ENCODE data around the gene LZTFL1.

Gene LZTFL1

GRCh38 chr3:45807681-45808540 is 34.0 kb downstream of the LZTFL1 start:
- DNase-seq (ENCODE audit: low read depth in 2 of 2), result no peak

GRCh38 chr3:45807133-45807532 is 34.8 kb downstream of the LZTFL1 start:
- DNase-seq (ENCODE audit: low read depth in 2 of 2), result no peak

GRCh38 chr3:45806072-45806471 is 35.8 kb downstream of the LZTFL1 start:
- DNase-seq (ENCODE audit: low read depth in 2 of 2), result no peak

GRCh38 chr3:45803252-45803935 is 38.5 kb downstream of the LZTFL1 start:
- DNase-seq (ENCODE audit: low read depth in 2 of 2), result no peak

- no peak for DNase-seq (ENCODE audit: low read depth in 2 of 2)
Observed at GRCh38 chr3:45802146-45802545, 39.8 kb downstream of the LZTFL1 start.

- no peak for DNase-seq (ENCODE audit: low read depth in 2 of 2)
Observed at GRCh38 chr3:45800611-45801010, 41.3 kb downstream of the LZTFL1 start.

GRCh38 chr3:45799586-45799985 is 42.3 kb downstream of the LZTFL1 start:
- DNase-seq (ENCODE audit: low read depth in 2 of 2), result no peak

- DNase-seq (ENCODE audit: low read depth in 2 of 2), result no peak
Observed at GRCh38 chr3:45798034-45798433, 43.9 kb downstream of the LZTFL1 start.

- DNase-seq (ENCODE audit: low read depth in 2 of 2), result no peak
Observed at GRCh38 chr3:45796902-45797637, 44.8 kb downstream of the LZTFL1 start.

GRCh38 chr3:45795882-45796765 is 45.8 kb downstream of the LZTFL1 start, which contains the start of gene SLC6A20:
SLC6A20 (minus strand) TSS chr3:45796536; CDS start chr3:45796419, 117 bp downstream.
- DNase-seq (ENCODE audit: low read depth in 2 of 2), result no peak

GRCh38 chr3:45795509-45795881 is 46.4 kb downstream of the LZTFL1 start:
- DNase-seq (ENCODE audit: low read depth in 2 of 2), result no peak

- DNase-seq (ENCODE audit: low read depth in 2 of 2), result no peak
Observed at GRCh38 chr3:45794660-45795059, 47.3 kb downstream of the LZTFL1 start.

GRCh38 chr3:45794177-45794560 is 47.8 kb downstream of the LZTFL1 start:
- DNase-seq (ENCODE audit: low read depth in 2 of 2), result no peak

- no peak for DNase-seq (ENCODE audit: low read depth in 2 of 2)
Observed at GRCh38 chr3:45793482-45794176, 48.3 kb downstream of the LZTFL1 start.

GRCh38 chr3:45792516-45793172 is 49.3 kb downstream of the LZTFL1 start:
- DNase-seq (ENCODE audit: low read depth in 2 of 2), result no peak

GRCh38 chr3:45792036-45792435 is 49.9 kb downstream of the LZTFL1 start:
- DNase-seq (ENCODE audit: low read depth in 2 of 2), result no peak

GRCh38 chr3:45790596-45790995 is 51.3 kb downstream of the LZTFL1 start:
- DNase-seq (ENCODE audit: low read depth in 2 of 2), result no peak

GRCh38 chr3:45789235-45789812 is 52.6 kb downstream of the LZTFL1 start:
- no peak for DNase-seq (ENCODE audit: low read depth in 2 of 2)

GRCh38 chr3:45787551-45787950 is 54.4 kb downstream of the LZTFL1 start:
- no peak for DNase-seq (ENCODE audit: low read depth in 2 of 2)

Data from stimulated activated CD8-positive, alpha-beta memory T cell treated with anti-CD3 and anti-CD28 coated beads, Interleukin-15, amount 100 ng/mL, for 4 hours (primary cell).